Large intestine (tissue), 3 donors: ENCODE measurements around the gene BLMH. TPM values are rescaled to one million over a fixed set of nuclear protein-coding genes. Genes with fewer than 3 reads are reported as not detected.
"Not testable (repeated sequence)": the region's sequence is repeated elsewhere in the genome, so short reads cannot be mapped to it uniquely, and the experiment has no call there.

Experiments used
- DNase-seq, 2 donors: peaks; one replicate each; pipeline versions ENCODE4 v3.0.0 to v3.0.0-alpha.2; 2013
- H3K27ac ChIP-seq: one replicate; pipeline ENCODE4 v1.5.1; 2013; ENCODE audit warnings: low read length
- H3K27me3 ChIP-seq: 2 replicates; pipeline ENCODE4 v1.6.1; 2013; ENCODE audit warnings: low read length; ENCODE audit not compliant: control insufficient read depth, insufficient read depth
- H3K36me3 ChIP-seq: 2 replicates; pipeline ENCODE4 v1.6.1; 2013; ENCODE audit warnings: low read length; ENCODE audit not compliant: control insufficient read depth, insufficient read depth
- H3K4me1 ChIP-seq: one replicate; pipeline ENCODE4 v1.6.1; 2013; ENCODE audit warnings: low read length; ENCODE audit not compliant: control insufficient read depth, insufficient read depth
- H3K4me3 ChIP-seq: one replicate; pipeline ENCODE4 v1.5.1; 2013; ENCODE audit warnings: low read length
- H3K9me3 ChIP-seq: one replicate; pipeline ENCODE4 v1.6.1; 2013; ENCODE audit warnings: mild to moderate bottlenecking, low read depth, low read length, moderate library complexity; ENCODE audit not compliant: control insufficient read depth
- WGBS: methylation state at CpG from one replicate; pipeline ENCODE4 v1.1.5; 2013; ENCODE audit warnings: low lambda C conversion rate; ENCODE audit not compliant: insufficient coverage; 5-methylcytosine and 5-hydroxymethylcytosine counted together
- polyA plus RNA-seq: library from polyadenylated mRNA; unstranded; fragments of 120-200 nt; gene quantifications from one replicate; pipeline ENCODE4 v1.2.1, GENCODE V29; 2013

Gene BLMH
- polyA plus RNA-seq, 1 donor = 50.1 TPM

- Histone ChIP-seq H3K4me1 (no peaks in the 10 kb centered on the region), H3K9me3 (no peaks in the 10 kb centered on the region), H3K27me3 (no peaks in the 10 kb centered on the region), H3K36me3 (peaks cover 11% of the 10 kb centered on the region), H3K4me3 (no peak overlapping the region), H3K27ac (no peak overlapping the region)
- no CpG with 5 or more reads among the region's 10 CpGs for WGBS
- no peak for DNase-seq
Observed at GRCh38 chr17:30210901-30211300, 80.8 kb downstream of the BLMH start.

GRCh38 chr17:30210366-30210765 lies 81.4 kb downstream of the BLMH start:
- Histone ChIP-seq H3K4me1 (no peaks in the 10 kb centered on the region), H3K36me3 (peaks cover 10% of the 10 kb centered on the region), H3K9me3 (no peaks in the 10 kb centered on the region), H3K4me3 (no peak overlapping the region), H3K27me3 (no peaks in the 10 kb centered on the region), H3K27ac (no peak overlapping the region)
- WGBS = no CpG with 5 or more reads among the region's 11 CpGs
- DNase-seq = no peak

- no peak for DNase-seq
- no peaks in the 10 kb centered on the region for H3K27me3 ChIP-seq
- no peak overlapping the region for H3K4me3 ChIP-seq
- H3K4me1 ChIP-seq = no peaks in the 10 kb centered on the region
- H3K36me3 ChIP-seq = peaks cover 11% of the 10 kb centered on the region
- WGBS = 100% methylated on average over 1 of the region's 7 CpGs
- H3K27ac ChIP-seq = no peak overlapping the region
- no peaks in the 10 kb centered on the region for H3K9me3 ChIP-seq
Observed at GRCh38 chr17:30209930-30210329, 81.8 kb downstream of the BLMH start.

- Histone ChIP-seq H3K9me3 (no peaks in the 10 kb centered on the region), H3K4me1 (no peaks in the 10 kb centered on the region), H3K27ac (no peak overlapping the region), H3K27me3 (no peaks in the 10 kb centered on the region), H3K4me3 (no peak overlapping the region), H3K36me3 (peaks cover 11% of the 10 kb centered on the region)
- WGBS = 100% methylated on average over 1 of the region's 3 CpGs
- DNase-seq = no peak
Observed at GRCh38 chr17:30208214-30208613, 83.5 kb downstream of the BLMH start.

GRCh38 chr17:30207655-30208054 lies 84.1 kb downstream of the BLMH start:
- H3K27me3 ChIP-seq = no peaks in the 10 kb centered on the region
- no peak overlapping the region for H3K27ac ChIP-seq
- WGBS = no CpG with 5 or more reads among the region's 9 CpGs

GRCh38 chr17:30203471-30203981 lies 88.2 kb downstream of the BLMH start:
- no peak for DNase-seq
- Histone ChIP-seq H3K27me3 (no peaks in the 10 kb centered on the region), H3K27ac (no peak overlapping the region), H3K9me3 (no peaks in the 10 kb centered on the region), H3K4me3 (no peak overlapping the region), H3K4me1 (no peaks in the 10 kb centered on the region), H3K36me3 (peaks cover 8% of the 10 kb centered on the region)
- no CpG with 5 or more reads among the region's 6 CpGs for WGBS

More at GRCh38 chr17:30207655-30208054, 84.1 kb downstream of the BLMH start:
- Histone ChIP-seq H3K4me3 (no peak overlapping the region), H3K4me1 (no peaks in the 10 kb centered on the region), H3K9me3 (no peaks in the 10 kb centered on the region), H3K36me3 (peaks cover 10% of the 10 kb centered on the region)
- DNase-seq = no peak

- H3K27ac ChIP-seq, H3K27me3 ChIP-seq, H3K9me3 ChIP-seq, DNase-seq, H3K4me3 ChIP-seq, H3K4me1 ChIP-seq: not testable (repeated sequence)
- peaks cover 10% of the 10 kb centered on the region for H3K36me3 ChIP-seq
- no CpG with 5 or more reads among the region's 9 CpGs for WGBS
Observed at GRCh38 chr17:30200656-30201055, 91.1 kb downstream of the BLMH start.

GRCh38 chr17:30200106-30200505 lies 91.6 kb downstream of the BLMH start:
- DNase-seq = no peak
- Histone ChIP-seq H3K4me1 (no peaks in the 10 kb centered on the region), H3K27ac (no peak overlapping the region), H3K4me3 (no peak overlapping the region), H3K27me3 (no peaks in the 10 kb centered on the region), H3K9me3 (no peaks in the 10 kb centered on the region), H3K36me3 (peaks cover 7% of the 10 kb centered on the region)
- no CpG with 5 or more reads among the region's 10 CpGs for WGBS

- H3K27me3 ChIP-seq = no peaks in the 10 kb centered on the region
- no peaks in the 10 kb centered on the region for H3K9me3 ChIP-seq
- no peaks in the 10 kb centered on the region for H3K4me1 ChIP-seq
- peaks cover 7% of the 10 kb centered on the region for H3K36me3 ChIP-seq
- WGBS = no CpG with 5 or more reads among the region's 5 CpGs
- DNase-seq = no peak
- H3K4me3 ChIP-seq = no peak overlapping the region
- H3K27ac ChIP-seq = no peak overlapping the region
Observed at GRCh38 chr17:30199600-30199999, 92.1 kb downstream of the BLMH start.
